Endothelial cell (in vitro differentiated cells): ENCODE data around the gene KATNB1. TPM values are rescaled to one million over a fixed set of nuclear protein-coding genes. Genes with fewer than 3 reads are reported as not detected.

ENCODE experiments used
- DNase-seq: peaks from one replicate; pipeline ENCODE4 v3.0.0; 2021; ENCODE audit warnings: low spot score
- H3K27ac Mint-ChIP-seq: one replicate; pipeline ENCODE4 v1.8.0; 2021; ENCODE audit warnings: mixed read lengths, inconsistent platforms; ENCODE audit not compliant: unreplicated experiment
- H3K27me3 Mint-ChIP-seq: one replicate; pipeline ENCODE4 v1.8.0; 2021; ENCODE audit warnings: mild to moderate bottlenecking, moderate library complexity, mixed read lengths, inconsistent platforms; ENCODE audit not compliant: unreplicated experiment
- H3K36me3 Mint-ChIP-seq: one replicate; pipeline ENCODE4 v1.8.0; 2021; ENCODE audit warnings: mild to moderate bottlenecking, low read depth, mixed read lengths, inconsistent platforms; ENCODE audit not compliant: unreplicated experiment
- H3K4me1 Mint-ChIP-seq: one replicate; pipeline ENCODE4 v1.8.0; 2021; ENCODE audit warnings: mild to moderate bottlenecking, mixed read lengths, inconsistent platforms; ENCODE audit not compliant: unreplicated experiment
- H3K4me3 Mint-ChIP-seq: one replicate; pipeline ENCODE4 v1.8.0; 2021; ENCODE audit warnings: mild to moderate bottlenecking, mixed read lengths, inconsistent platforms; ENCODE audit not compliant: unreplicated experiment
- H3K9me3 Mint-ChIP-seq: one replicate; pipeline ENCODE4 v1.8.0; 2021; ENCODE audit warnings: mixed read lengths, inconsistent platforms; ENCODE audit not compliant: unreplicated experiment
- CTCF ChIP-seq: fragments of 200-600 bp; sonication (generic); IDR thresholded peaks from one replicate; pipeline ENCODE4 v1.5.0; 2021; ENCODE audit warnings: antibody characterized with exemption; ENCODE audit not compliant: unreplicated experiment
- total RNA-seq: library from RNA; stranded (reverse); fragmentation: NEBNext Ultra II Directional; extraction: Animal tissue kit (Norgen Biotek cat#: 25700); gene quantifications from one replicate; pipeline ENCODE4 v1.2.1, GENCODE V29; 2021; ENCODE audit not compliant: unreplicated experiment

KATNB1 gene
- total RNA-seq, 1 donor from 2014 or later: 29.2 TPM

GRCh38 chr16:57786632-57787518, 51.3 kb downstream of the KATNB1 start:
- no peak overlapping the region for H3K27ac Mint-ChIP-seq
- no peaks in the 10 kb centered on the region for H3K9me3 Mint-ChIP-seq
- no peak for TF ChIP-seq CTCF
- no peak for DNase-seq
- H3K36me3 Mint-ChIP-seq: peaks cover 12% of the 10 kb centered on the region
- H3K4me3 Mint-ChIP-seq: no peak overlapping the region
- peaks cover 6% of the 10 kb centered on the region for H3K27me3 Mint-ChIP-seq
- H3K4me1 Mint-ChIP-seq: peaks cover 2% of the 10 kb centered on the region

GRCh38 chr16:57787519-57787905, 51.9 kb downstream of the KATNB1 start:
- no peak overlapping the region for H3K4me3 Mint-ChIP-seq
- peaks cover 6% of the 10 kb centered on the region for H3K27me3 Mint-ChIP-seq
- no peak for DNase-seq
- H3K4me1 Mint-ChIP-seq: peaks cover 5% of the 10 kb centered on the region
- no peak for TF ChIP-seq CTCF
- no peak overlapping the region for H3K27ac Mint-ChIP-seq
- H3K36me3 Mint-ChIP-seq: peaks cover 17% of the 10 kb centered on the region
- no peaks in the 10 kb centered on the region for H3K9me3 Mint-ChIP-seq

GRCh38 chr16:57788252-57788841, 52.8 kb downstream of the KATNB1 start:
- Mint-ChIP-seq H3K4me3 (no peak overlapping the region), H3K36me3 (peaks cover 13% of the 10 kb centered on the region), H3K9me3 (no peaks in the 10 kb centered on the region), H3K4me1 (peaks cover 5% of the 10 kb centered on the region), H3K27me3 (peaks cover 4% of the 10 kb centered on the region), H3K27ac (no peak overlapping the region)
- TF ChIP-seq CTCF: no peak
- no peak for DNase-seq

- TF ChIP-seq CTCF: no peak
- no peak for DNase-seq
- H3K27me3 Mint-ChIP-seq: peaks cover 4% of the 10 kb centered on the region
- H3K27ac Mint-ChIP-seq: no peak overlapping the region
- H3K36me3 Mint-ChIP-seq: peaks cover 13% of the 10 kb centered on the region
- no peaks in the 10 kb centered on the region for H3K9me3 Mint-ChIP-seq
- H3K4me3 Mint-ChIP-seq: no peak overlapping the region
- H3K4me1 Mint-ChIP-seq: peaks cover 5% of the 10 kb centered on the region
These were observed 53.4 kb downstream of the KATNB1 start for GRCh38 chr16:57788951-57789350.

GRCh38 chr16:57791195-57791892, 55.8 kb downstream of the KATNB1 start:
- Mint-ChIP-seq H3K27me3 (peaks cover 8% of the 10 kb centered on the region), H3K4me1 (peaks cover 5% of the 10 kb centered on the region), H3K27ac (no peak overlapping the region), H3K9me3 (no peaks in the 10 kb centered on the region), H3K4me3 (no peak overlapping the region), H3K36me3 (peaks cover 6% of the 10 kb centered on the region)
- no peak for TF ChIP-seq CTCF
- DNase-seq: no peak
